ENCODE measurements around the gene EFNB1.

DNA sequence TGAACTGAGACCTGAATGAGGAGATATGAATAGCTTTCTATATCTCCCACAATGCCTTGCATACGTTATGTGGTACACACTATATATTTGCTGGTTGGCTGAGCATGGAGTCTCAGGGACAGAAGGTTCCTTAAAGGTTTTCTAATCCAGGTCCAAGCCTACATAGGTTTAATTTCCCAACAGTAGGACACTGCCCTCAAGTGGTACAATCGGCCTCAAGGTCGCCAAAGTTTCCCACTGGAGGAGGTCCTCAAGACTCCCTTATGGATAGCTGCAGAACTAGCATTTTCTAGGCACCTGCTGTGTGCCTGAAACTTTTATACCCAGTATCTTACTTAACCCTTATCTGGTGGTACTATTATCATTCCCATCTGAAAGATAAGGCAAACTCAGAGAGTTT is 21.0 kb upstream of the EFNB1 start:
- TF ChIP-seq CTCF (IDR thresholded peaks at IDR 0.05) (no peak), ZBTB21 (CRISPR knock-in tag; IDR thresholded peaks at IDR 0.05; ENCODE audit: borderline replicate concordance) (no peak), CREM (CRISPR knock-in tag; IDR thresholded peaks at IDR 0.05) (no peak), ESRRA (CRISPR knock-in tag; IDR thresholded peaks at IDR 0.05; ENCODE audit: borderline replicate concordance) (no peak), NR3C1 (CRISPR knock-in tag; conservative IDR thresholded peaks at IDR 0.05; ENCODE audit: low read depth) (no peak), ZNF121 (CRISPR knock-in tag; IDR thresholded peaks at IDR 0.05) (no peak), CREB1 (CRISPR knock-in tag; IDR thresholded peaks at IDR 0.05) (no peak), MXD4 (CRISPR knock-in tag; IDR thresholded peaks at IDR 0.05; ENCODE audit: borderline replicate concordance) (no peak), SP1 (CRISPR knock-in tag; conservative IDR thresholded peaks at IDR 0.05) (no peak), NFATC4 (CRISPR knock-in tag; IDR thresholded peaks at IDR 0.05) (no peak), ETV6 (CRISPR knock-in tag; IDR thresholded peaks at IDR 0.05) (no peak), ATF6 (CRISPR knock-in tag; IDR thresholded peaks at IDR 0.05) (no peak), ATF1 (CRISPR knock-in tag; IDR thresholded peaks at IDR 0.05) (no peak)

Data from WTC11 (cell line).